ENCODE data around the gene THAP11. TPM values are rescaled to one million over a fixed set of nuclear protein-coding genes. Genes with fewer than 3 reads are reported as not detected.

The THAP11 gene
- total and polyA plus RNA-seq, 2 of the 13 experiments (the other 11 are each of a cell fraction or from before 2014, with no cell fraction given), result 44.2 to 53.4 TPM

DNA sequence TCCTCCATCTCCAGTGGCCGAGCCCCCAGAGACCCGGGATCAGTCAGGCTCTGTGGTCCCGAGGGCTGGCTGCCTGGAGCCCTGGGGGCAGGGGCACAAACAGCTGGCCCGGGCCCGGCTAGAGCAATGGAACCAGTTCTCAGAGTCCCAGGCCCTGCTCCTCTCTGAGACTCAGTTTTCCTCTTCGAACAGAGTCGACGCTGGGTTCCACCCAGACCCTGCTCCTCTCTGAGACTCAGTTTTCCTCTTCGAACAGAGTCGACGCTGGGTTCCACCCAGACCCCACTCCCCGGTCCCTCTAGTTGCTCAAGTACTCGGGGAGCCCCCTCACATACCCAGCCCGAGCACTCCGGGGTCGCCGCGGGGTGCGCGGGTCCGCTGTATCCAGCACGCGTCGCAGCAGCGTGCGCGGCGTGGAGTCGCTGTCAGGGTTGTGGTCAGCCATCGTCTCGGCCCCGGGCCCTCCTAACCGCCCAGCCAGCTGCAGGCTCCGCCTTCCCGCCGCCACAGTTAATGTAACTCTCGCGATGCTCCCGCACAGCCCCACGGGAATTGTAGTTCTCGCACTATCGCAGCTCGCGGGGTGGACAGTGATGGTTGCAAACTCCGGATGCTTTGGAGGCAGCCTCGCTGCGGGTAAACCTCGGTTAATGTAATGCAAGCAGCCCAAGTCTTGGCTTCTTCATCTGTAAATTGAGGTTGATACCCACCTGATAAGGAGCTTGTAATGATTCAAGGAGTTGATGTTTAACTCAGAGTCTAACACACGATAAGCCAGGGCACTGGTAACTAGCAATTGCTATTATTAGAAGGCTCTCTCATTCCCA is 8.5 kb upstream of the THAP11 start (continued):
- TF ChIP-seq PHF8 (CRISPR knock-in tag; IDR thresholded peaks at IDR 0.05) (peak; percentile 97), ZNF629 (CRISPR knock-in tag; conservative IDR thresholded peaks at IDR 0.05) (peak; percentile 67), ZBTB14 (CRISPR knock-in tag; IDR thresholded peaks at IDR 0.05) (no peak; the same call in 1 of the 2 replicates), TP53 (CRISPR knock-in tag; conservative IDR thresholded peaks at IDR 0.05) (0 out of 2 replicates have a peak, but pooled peaks have one; percentile 37), ZNF770 (CRISPR knock-in tag; IDR thresholded peaks at IDR 0.05) (peak; percentile 44), ZNF251 (CRISPR knock-in tag; IDR thresholded peaks at IDR 0.05) (no peak), AGO1 (IDR thresholded peaks at IDR 0.05; ENCODE audit: low read depth, low read length, poor library complexity, severe bottlenecking) (no peak), HOXA9 (CRISPR knock-in tag; IDR thresholded peaks at IDR 0.05; ENCODE audit: borderline replicate concordance) (no peak), ZNF264 (CRISPR knock-in tag; IDR thresholded peaks at IDR 0.05) (peak; percentile 71), ZBTB4 (CRISPR knock-in tag; IDR thresholded peaks at IDR 0.05; ENCODE audit: borderline replicate concordance) (peak; percentile 64; the same call in 1 of the 2 replicates), ZNF737 (CRISPR knock-in tag; IDR thresholded peaks at IDR 0.05; ENCODE audit: borderline replicate concordance) (0 out of 2 replicates have a peak, but pooled peaks have one; percentile 38)
- TF ChIP-seq, protein P1, sequence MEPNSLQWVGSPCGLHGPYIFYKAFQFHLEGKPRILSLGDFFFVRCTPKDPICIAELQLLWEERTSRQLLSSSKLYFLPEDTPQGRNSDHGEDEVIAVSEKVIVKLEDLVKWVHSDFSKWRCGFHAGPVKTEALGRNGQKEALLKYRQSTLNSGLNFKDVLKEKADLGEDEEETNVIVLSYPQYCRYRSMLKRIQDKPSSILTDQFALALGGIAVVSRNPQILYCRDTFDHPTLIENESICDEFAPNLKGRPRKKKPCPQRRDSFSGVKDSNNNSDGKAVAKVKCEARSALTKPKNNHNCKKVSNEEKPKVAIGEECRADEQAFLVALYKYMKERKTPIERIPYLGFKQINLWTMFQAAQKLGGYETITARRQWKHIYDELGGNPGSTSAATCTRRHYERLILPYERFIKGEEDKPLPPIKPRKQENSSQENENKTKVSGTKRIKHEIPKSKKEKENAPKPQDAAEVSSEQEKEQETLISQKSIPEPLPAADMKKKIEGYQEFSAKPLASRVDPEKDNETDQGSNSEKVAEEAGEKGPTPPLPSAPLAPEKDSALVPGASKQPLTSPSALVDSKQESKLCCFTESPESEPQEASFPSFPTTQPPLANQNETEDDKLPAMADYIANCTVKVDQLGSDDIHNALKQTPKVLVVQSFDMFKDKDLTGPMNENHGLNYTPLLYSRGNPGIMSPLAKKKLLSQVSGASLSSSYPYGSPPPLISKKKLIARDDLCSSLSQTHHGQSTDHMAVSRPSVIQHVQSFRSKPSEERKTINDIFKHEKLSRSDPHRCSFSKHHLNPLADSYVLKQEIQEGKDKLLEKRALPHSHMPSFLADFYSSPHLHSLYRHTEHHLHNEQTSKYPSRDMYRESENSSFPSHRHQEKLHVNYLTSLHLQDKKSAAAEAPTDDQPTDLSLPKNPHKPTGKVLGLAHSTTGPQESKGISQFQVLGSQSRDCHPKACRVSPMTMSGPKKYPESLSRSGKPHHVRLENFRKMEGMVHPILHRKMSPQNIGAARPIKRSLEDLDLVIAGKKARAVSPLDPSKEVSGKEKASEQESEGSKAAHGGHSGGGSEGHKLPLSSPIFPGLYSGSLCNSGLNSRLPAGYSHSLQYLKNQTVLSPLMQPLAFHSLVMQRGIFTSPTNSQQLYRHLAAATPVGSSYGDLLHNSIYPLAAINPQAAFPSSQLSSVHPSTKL (CRISPR knock-in tag; IDR thresholded peaks at IDR 0.05), result peak; percentile 26; the same call in 1 of the 2 replicates
- TF ChIP-seq, protein P2, sequence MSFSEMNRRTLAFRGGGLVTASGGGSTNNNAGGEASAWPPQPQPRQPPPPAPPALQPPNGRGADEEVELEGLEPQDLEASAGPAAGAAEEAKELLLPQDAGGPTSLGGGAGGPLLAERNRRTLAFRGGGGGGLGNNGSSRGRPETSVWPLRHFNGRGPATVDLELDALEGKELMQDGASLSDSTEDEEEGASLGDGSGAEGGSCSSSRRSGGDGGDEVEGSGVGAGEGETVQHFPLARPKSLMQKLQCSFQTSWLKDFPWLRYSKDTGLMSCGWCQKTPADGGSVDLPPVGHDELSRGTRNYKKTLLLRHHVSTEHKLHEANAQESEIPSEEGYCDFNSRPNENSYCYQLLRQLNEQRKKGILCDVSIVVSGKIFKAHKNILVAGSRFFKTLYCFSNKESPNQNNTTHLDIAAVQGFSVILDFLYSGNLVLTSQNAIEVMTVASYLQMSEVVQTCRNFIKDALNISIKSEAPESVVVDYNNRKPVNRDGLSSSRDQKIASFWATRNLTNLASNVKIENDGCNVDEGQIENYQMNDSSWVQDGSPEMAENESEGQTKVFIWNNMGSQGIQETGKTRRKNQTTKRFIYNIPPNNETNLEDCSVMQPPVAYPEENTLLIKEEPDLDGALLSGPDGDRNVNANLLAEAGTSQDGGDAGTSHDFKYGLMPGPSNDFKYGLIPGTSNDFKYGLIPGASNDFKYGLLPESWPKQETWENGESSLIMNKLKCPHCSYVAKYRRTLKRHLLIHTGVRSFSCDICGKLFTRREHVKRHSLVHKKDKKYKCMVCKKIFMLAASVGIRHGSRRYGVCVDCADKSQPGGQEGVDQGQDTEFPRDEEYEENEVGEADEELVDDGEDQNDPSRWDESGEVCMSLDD (CRISPR knock-in tag; IDR thresholded peaks at IDR 0.05; ENCODE audit: borderline replicate concordance), result no peak

All from HepG2 (cell line).